ENCODE results near the gene HHATL.

HHATL gene

GRCh38 chr3:42741796-42742195 lies 39.2 kb upstream of the HHATL start:
- DNase-seq (ENCODE audit: low read depth): no peak
- H3K4me3 ChIP-seq (ENCODE audit: low read depth, low read length): no peak overlapping the region
- TF ChIP-seq CTCF (IDR thresholded peaks at IDR 0.05; ENCODE audit: insufficient read depth, low read depth, low read length, missing control alignments): no peak

DNA sequence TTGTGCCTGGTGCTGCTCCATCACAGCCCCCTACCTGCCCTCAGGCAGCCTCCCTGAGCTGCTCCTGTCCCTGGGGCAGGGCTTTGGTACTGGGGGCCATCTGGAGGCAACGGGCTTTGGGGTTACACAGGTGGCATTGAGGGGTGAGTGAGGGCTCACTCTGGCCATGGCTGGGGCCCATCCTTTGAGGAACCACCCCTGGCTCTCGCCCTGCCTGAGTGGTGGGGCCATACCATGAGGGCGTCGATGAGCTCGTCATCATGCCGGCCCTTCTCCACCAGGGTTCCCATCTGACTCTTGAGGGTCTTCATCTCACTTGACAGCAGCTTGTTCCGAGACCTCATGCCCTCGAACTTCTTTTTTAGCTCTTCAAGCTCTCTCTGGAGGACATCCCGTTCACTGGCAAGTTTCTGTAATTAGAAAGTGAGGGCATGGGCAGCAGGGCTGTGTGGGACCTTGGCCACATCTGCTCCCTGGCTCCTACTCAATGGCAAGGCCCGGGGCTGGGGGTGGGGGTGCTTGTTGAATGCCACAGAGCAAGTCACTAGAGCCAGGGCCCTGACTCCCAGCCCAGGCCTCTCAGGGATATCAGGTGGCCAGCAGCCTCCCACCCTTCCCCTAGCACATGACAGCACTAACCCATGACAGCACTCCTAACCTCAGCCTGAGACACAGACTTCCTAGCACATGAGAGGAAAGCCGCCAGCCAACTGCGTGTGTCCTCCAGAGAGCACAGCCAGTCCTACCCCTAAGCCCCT lies 37.0 kb upstream of the HHATL start:
- no peak for DNase-seq (ENCODE audit: low read depth)
- no peak overlapping the region for H3K4me3 ChIP-seq (ENCODE audit: low read depth, low read length)
- TF ChIP-seq CTCF (IDR thresholded peaks at IDR 0.05; ENCODE audit: insufficient read depth, low read depth, low read length, missing control alignments): no peak

- no peak for TF ChIP-seq CTCF (IDR thresholded peaks at IDR 0.05; ENCODE audit: insufficient read depth, low read depth, low read length, missing control alignments)
- no peak overlapping the region for H3K4me3 ChIP-seq (ENCODE audit: low read depth, low read length)
- DNase-seq (ENCODE audit: low read depth): no peak
Measured at GRCh38 chr3:42736531-42736930, 33.9 kb upstream of the HHATL start.

- no peak overlapping the region for H3K4me3 ChIP-seq (ENCODE audit: low read depth, low read length)
- DNase-seq (ENCODE audit: low read depth): no peak
- no peak for TF ChIP-seq CTCF (IDR thresholded peaks at IDR 0.05; ENCODE audit: insufficient read depth, low read depth, low read length, missing control alignments)
Measured at GRCh38 chr3:42736081-42736480, 33.5 kb upstream of the HHATL start.

DNA sequence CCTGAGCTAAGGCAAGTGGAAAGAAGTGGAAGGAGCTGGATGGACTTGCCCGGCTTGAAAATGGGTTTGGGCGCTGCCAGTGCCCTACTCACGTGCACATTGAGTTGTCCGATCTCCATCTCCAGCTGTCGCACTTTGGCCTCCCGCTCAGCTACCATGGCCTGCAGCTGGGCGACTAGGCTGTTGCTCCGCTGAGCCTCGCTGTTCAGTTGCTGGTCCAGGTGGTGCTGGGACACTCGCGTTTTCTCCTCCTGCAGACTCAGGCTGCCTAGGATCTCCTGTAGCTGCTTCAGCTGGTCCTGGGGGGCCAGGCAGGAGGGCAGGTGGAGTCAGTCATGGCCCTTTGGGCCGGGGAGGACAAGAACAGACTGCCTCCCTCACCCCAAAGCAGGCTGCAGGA lies 33.0 kb upstream of the HHATL start:
- H3K4me3 ChIP-seq (ENCODE audit: low read depth, low read length): no peak overlapping the region
- TF ChIP-seq CTCF (IDR thresholded peaks at IDR 0.05; ENCODE audit: insufficient read depth, low read depth, low read length, missing control alignments): no peak
- no peak for DNase-seq (ENCODE audit: low read depth)

GRCh38 chr3:42735019-42735418 lies 32.4 kb upstream of the HHATL start:
- H3K4me3 ChIP-seq (ENCODE audit: low read depth, low read length): no peak overlapping the region
- TF ChIP-seq CTCF (IDR thresholded peaks at IDR 0.05; ENCODE audit: insufficient read depth, low read depth, low read length, missing control alignments): no peak
- DNase-seq (ENCODE audit: low read depth): no peak
